NT2/D1 (cell line): Measurements from ENCODE around the gene IBSP.

ENCODE experiments used
- DNase-seq: peaks from one replicate; pipeline ENCODE4 v3.0.0-alpha.2; 2011; ENCODE audit warnings: low read depth, low spot score
- H3K27me3 ChIP-seq: 2 replicates; pipeline ENCODE4 v1.6.0; 2011; ENCODE audit warnings: mild to moderate bottlenecking; ENCODE audit not compliant: insufficient read length, insufficient read depth
- H3K36me3 ChIP-seq: 2 replicates; pipeline ENCODE4 v1.6.1; 2011; ENCODE audit warnings: mild to moderate bottlenecking, low read length, mixed read lengths; ENCODE audit not compliant: insufficient read depth, insufficient read length
- H3K4me1 ChIP-seq: 2 replicates; pipeline ENCODE4 v1.5.1; 2011; ENCODE audit not compliant: insufficient read depth, insufficient read length
- H3K4me3 ChIP-seq: 2 replicates; pipeline ENCODE4 v1.5.1; 2011; ENCODE audit warnings: low read depth; ENCODE audit not compliant: insufficient read length
- H3K9ac ChIP-seq: 2 replicates; pipeline ENCODE4 v1.6.0; 2011; ENCODE audit warnings: low read depth; ENCODE audit not compliant: insufficient read length
- H3K9me3 ChIP-seq: 2 replicates; pipeline ENCODE4 v1.5.1; 2011; ENCODE audit warnings: mild to moderate bottlenecking, low read length; ENCODE audit not compliant: insufficient read depth
- SUZ12 ChIP-seq: IDR thresholded peaks from 2 replicates; pipeline ENCODE4 v1.6.1; 2011; ENCODE audit not compliant: insufficient read length, insufficient read depth; ENCODE audit errors: extremely low read depth
- YY1 ChIP-seq: IDR thresholded peaks from 2 replicates; pipeline ENCODE4 v1.6.1; 2011; ENCODE audit not compliant: insufficient read length, insufficient read depth
- ZNF274 ChIP-seq: IDR thresholded peaks from 2 replicates; pipeline ENCODE4 v1.6.1; 2011; ENCODE audit warnings: mild to moderate bottlenecking, low read depth, low read length

IBSP gene

GRCh38 chr4:87848622-87849351, 49.4 kb downstream of the IBSP start:
- H3K4me3 ChIP-seq, result no peak overlapping the region
- H3K9me3 ChIP-seq, result no peaks in the 10 kb centered on the region
- no peak for TF ChIP-seq ZNF274
- no peak for TF ChIP-seq YY1
- no peak for TF ChIP-seq SUZ12
- DNase-seq, result no peak
- no peaks in the 10 kb centered on the region for H3K27me3 ChIP-seq
- H3K36me3 ChIP-seq, result no peaks in the 10 kb centered on the region
- H3K4me1 ChIP-seq, result no peaks in the 10 kb centered on the region
- H3K9ac ChIP-seq, result peak overlapping the region; percentile 57

GRCh38 chr4:87849612-87850011, 50.3 kb downstream of the IBSP start:
- H3K4me3 ChIP-seq, result no peak overlapping the region
- H3K9me3 ChIP-seq, result no peaks in the 10 kb centered on the region
- H3K27me3 ChIP-seq, result no peaks in the 10 kb centered on the region
- DNase-seq, result no peak
- TF ChIP-seq ZNF274, result no peak
- no peak for TF ChIP-seq YY1
- no peak for TF ChIP-seq SUZ12
- H3K9ac ChIP-seq, result no peak overlapping the region
- H3K4me1 ChIP-seq, result no peaks in the 10 kb centered on the region
- H3K36me3 ChIP-seq, result no peaks in the 10 kb centered on the region

- H3K4me1 ChIP-seq, result peaks cover 1% of the 10 kb centered on the region
- no peaks in the 10 kb centered on the region for H3K9me3 ChIP-seq
- H3K36me3 ChIP-seq, result no peaks in the 10 kb centered on the region
- H3K27me3 ChIP-seq, result no peaks in the 10 kb centered on the region
- no peak overlapping the region for H3K4me3 ChIP-seq
- no peak overlapping the region for H3K9ac ChIP-seq
- no peak for DNase-seq
- no peak for TF ChIP-seq YY1
Observed at GRCh38 chr4:87851332-87851731, 52.0 kb downstream of the IBSP start.

GRCh38 chr4:87851953-87852352, 52.6 kb downstream of the IBSP start:
- H3K36me3 ChIP-seq, result no peaks in the 10 kb centered on the region
- peaks cover 3% of the 10 kb centered on the region for H3K4me1 ChIP-seq
- TF ChIP-seq YY1 (no peak), SUZ12 (no peak), ZNF274 (no peak)
- no peaks in the 10 kb centered on the region for H3K9me3 ChIP-seq
- H3K9ac ChIP-seq, result no peak overlapping the region
- no peak for DNase-seq
- no peaks in the 10 kb centered on the region for H3K27me3 ChIP-seq
- H3K4me3 ChIP-seq, result no peak overlapping the region

GRCh38 chr4:87853108-87853507, 53.8 kb downstream of the IBSP start:
- H3K4me3 ChIP-seq, result no peak overlapping the region
- no peaks in the 10 kb centered on the region for H3K36me3 ChIP-seq
- no peak for TF ChIP-seq SUZ12
- TF ChIP-seq ZNF274, result no peak
- no peak for TF ChIP-seq YY1
- H3K9ac ChIP-seq, result no peak overlapping the region
- H3K4me1 ChIP-seq, result peaks cover 3% of the 10 kb centered on the region
- H3K9me3 ChIP-seq, result 0 out of 2 replicates have a peak, but pooled peaks cover 5% of the 10 kb centered on the region
- no peaks in the 10 kb centered on the region for H3K27me3 ChIP-seq
- peak; percentile 40 for DNase-seq

- Histone ChIP-seq H3K27me3 (no peaks in the 10 kb centered on the region), H3K4me1 (peaks cover 3% of the 10 kb centered on the region), H3K4me3 (no peak overlapping the region), H3K9ac (no peak overlapping the region), H3K9me3 (0 out of 2 replicates have a peak, but pooled peaks cover 5% of the 10 kb centered on the region), H3K36me3 (no peaks in the 10 kb centered on the region)
- TF ChIP-seq SUZ12 (no peak), ZNF274 (no peak), YY1 (no peak)
- DNase-seq, result no peak
Observed at GRCh38 chr4:87853891-87854290, 54.5 kb downstream of the IBSP start.

GRCh38 chr4:87855559-87855958, 56.2 kb downstream of the IBSP start:
- no peaks in the 10 kb centered on the region for H3K36me3 ChIP-seq
- no peak for TF ChIP-seq SUZ12
- no peak for TF ChIP-seq YY1
- no peak for TF ChIP-seq ZNF274
- peaks cover 3% of the 10 kb centered on the region for H3K4me1 ChIP-seq
- DNase-seq, result no peak
- no peaks in the 10 kb centered on the region for H3K27me3 ChIP-seq
- 0 out of 2 replicates have a peak, but pooled peaks cover 5% of the 10 kb centered on the region for H3K9me3 ChIP-seq
- H3K4me3 ChIP-seq, result no peak overlapping the region
- H3K9ac ChIP-seq, result no peak overlapping the region

- H3K4me3 ChIP-seq, result no peak overlapping the region
- no peak overlapping the region for H3K9ac ChIP-seq
- no peak for DNase-seq
- peaks cover 3% of the 10 kb centered on the region for H3K4me1 ChIP-seq
- 0 out of 2 replicates have a peak, but pooled peaks cover 5% of the 10 kb centered on the region for H3K9me3 ChIP-seq
- no peaks in the 10 kb centered on the region for H3K27me3 ChIP-seq
- H3K36me3 ChIP-seq, result no peaks in the 10 kb centered on the region
- TF ChIP-seq YY1, result no peak
- no peak for TF ChIP-seq SUZ12
- no peak for TF ChIP-seq ZNF274
Observed at GRCh38 chr4:87856816-87857215, 57.5 kb downstream of the IBSP start.
